Activated CD4-positive, alpha-beta T cell treated with anti-CD3 and anti-CD28 coated beads for 24 hours (primary cell): ENCODE measurements around the gene PBX4.
"Not testable (repeated sequence)": the region's sequence is repeated elsewhere in the genome, so short reads cannot be mapped to it uniquely, and the experiment has no call there.

Source experiments
- DNase-seq, 2 donors: peaks; one replicate each; pipeline ENCODE4 v3.0.0-alpha.2; 2020; ENCODE audit warnings: low read depth in 2 of 2

The PBX4 gene

GRCh38 chr19:19618219-19619051 is at the start of gene PBX4:
TSS of gene PBX4 (minus strand) at chr19:19618687. CDS start at chr19:19618629, 58 bp downstream.
- DNase-seq, result peak; percentile 98 to 99

- DNase-seq, result not testable (repeated sequence)
These were observed 47.0 kb upstream of the PBX4 start for GRCh38 chr19:19665420-19665948.

GRCh38 chr19:19663256-19664120 is 45.0 kb upstream of the PBX4 start, which contains the start of gene ATP13A1:
TSS of gene ATP13A1 (minus strand) at chr19:19663676. CDS start at chr19:19663666, 10 bp downstream.
- DNase-seq, result peak; percentile 82 to 84

- DNase-seq, result no peak
These were observed 44.4 kb upstream of the PBX4 start for GRCh38 chr19:19662871-19663255.

- DNase-seq, result no peak
These were observed 43.9 kb upstream of the PBX4 start for GRCh38 chr19:19662344-19662743.

GRCh38 chr19:19661675-19662251 is 43.3 kb upstream of the PBX4 start:
- DNase-seq, result no peak

GRCh38 chr19:19661141-19661674 is 42.7 kb upstream of the PBX4 start:
- DNase-seq, result no peak

GRCh38 chr19:19659646-19660245 is 41.3 kb upstream of the PBX4 start:
- no peak for DNase-seq

- no peak for DNase-seq
These were observed 38.9 kb upstream of the PBX4 start for GRCh38 chr19:19657397-19657783.

- no peak for DNase-seq
These were observed 38.2 kb upstream of the PBX4 start for GRCh38 chr19:19656451-19657396.

- DNase-seq, result no peak
These were observed 37.3 kb upstream of the PBX4 start for GRCh38 chr19:19655641-19656343.

- DNase-seq, result no peak
These were observed 36.6 kb upstream of the PBX4 start for GRCh38 chr19:19655051-19655594.

- DNase-seq, result no peak
These were observed 36.0 kb upstream of the PBX4 start for GRCh38 chr19:19654441-19654840.

- DNase-seq, result no peak
These were observed 35.2 kb upstream of the PBX4 start for GRCh38 chr19:19653597-19654147.

- DNase-seq, result no peak
These were observed 34.2 kb upstream of the PBX4 start for GRCh38 chr19:19652482-19653295.

GRCh38 chr19:19651076-19651475 is 32.6 kb upstream of the PBX4 start:
- DNase-seq, result no peak

GRCh38 chr19:19650331-19650730 is 31.8 kb upstream of the PBX4 start:
- DNase-seq, result no peak

GRCh38 chr19:19649580-19649995 is 31.1 kb upstream of the PBX4 start:
- DNase-seq, result no peak
